HFFc6 (cell line): ENCODE data around the gene TBC1D1. TPM values are rescaled to one million over a fixed set of nuclear protein-coding genes. Genes with fewer than 3 reads are reported as not detected.

Experiments used
- DNase-seq: peaks from one replicate; pipeline ENCODE4 v3.0.0-alpha.2; 2018
- H3K27ac Mint-ChIP-seq: 2 replicates; pipeline ENCODE4 v1.8.0; 2020; ENCODE audit warnings: mild to moderate bottlenecking, mixed read lengths
- H3K27me3 Mint-ChIP-seq: 2 replicates; pipeline ENCODE4 v1.8.0; 2021; ENCODE audit warnings: mild to moderate bottlenecking, moderate library complexity, mixed read lengths; ENCODE audit not compliant: insufficient read depth
- H3K36me3 Mint-ChIP-seq: 2 replicates; pipeline ENCODE4 v1.8.0; 2021; ENCODE audit warnings: low read depth, mixed read lengths
- H3K4me1 Mint-ChIP-seq: 2 replicates; pipeline ENCODE4 v1.8.0; 2020; ENCODE audit warnings: low read depth, mixed read lengths
- H3K4me3 Mint-ChIP-seq: 2 replicates; pipeline ENCODE4 v1.8.0; 2020; ENCODE audit warnings: mild to moderate bottlenecking, moderate library complexity, mixed read lengths
- H3K9me3 Mint-ChIP-seq: 2 replicates; pipeline ENCODE4 v1.8.0; 2020; ENCODE audit warnings: mild to moderate bottlenecking, mixed read lengths
- CTCF ChIP-seq: fragments of 200-600 bp; sonication (generic); IDR thresholded peaks from 2 replicates; pipeline ENCODE4 v1.5.0; 2021; ENCODE audit warnings: antibody characterized with exemption, mild to moderate bottlenecking
- total RNA-seq, 6 experiments: library from RNA; stranded (reverse); fragmentation: NEBNext Ultra II Directional; extraction: Animal tissue kit (Norgen Biotek cat#: 25700); gene quantifications; 2 replicates in 1 of 6; 3 replicates in 5 of 6; pipeline ENCODE4 v1.2.3, GENCODE V29; 2021

The TBC1D1 gene
- total RNA-seq, 6 experiments from 2014 or later: 78.5 to 126 (median 112) TPM

DNA sequence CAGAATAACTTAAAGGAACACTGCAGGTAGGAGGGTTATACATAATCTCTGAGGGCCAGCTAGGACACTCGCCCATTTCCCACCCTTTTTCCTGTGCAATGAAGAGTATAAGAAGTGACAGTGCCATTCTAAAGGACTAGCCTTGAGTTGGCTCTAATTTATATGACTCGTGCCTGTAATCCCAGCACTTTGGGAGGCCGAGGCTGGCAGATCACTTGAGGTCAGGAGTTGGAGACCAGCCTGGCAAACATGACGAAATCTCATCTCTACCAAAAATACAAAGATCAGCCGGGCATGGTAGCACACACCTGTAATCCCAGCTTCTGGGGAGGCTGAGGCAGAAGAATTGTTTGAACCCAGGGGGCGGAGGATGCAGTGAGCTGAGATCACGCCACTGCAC lies 4.4 kb downstream of the TBC1D1 start:
- Mint-ChIP-seq H3K36me3 (no peaks in the 10 kb centered on the region), H3K27me3 (peaks cover 50% of the 10 kb centered on the region), H3K9me3 (no peaks in the 10 kb centered on the region), H3K27ac (no peak overlapping the region), H3K4me1 (peaks cover under 1% of the 10 kb centered on the region), H3K4me3 (no peak overlapping the region)
- no peak for DNase-seq
- TF ChIP-seq CTCF: no peak

DNA sequence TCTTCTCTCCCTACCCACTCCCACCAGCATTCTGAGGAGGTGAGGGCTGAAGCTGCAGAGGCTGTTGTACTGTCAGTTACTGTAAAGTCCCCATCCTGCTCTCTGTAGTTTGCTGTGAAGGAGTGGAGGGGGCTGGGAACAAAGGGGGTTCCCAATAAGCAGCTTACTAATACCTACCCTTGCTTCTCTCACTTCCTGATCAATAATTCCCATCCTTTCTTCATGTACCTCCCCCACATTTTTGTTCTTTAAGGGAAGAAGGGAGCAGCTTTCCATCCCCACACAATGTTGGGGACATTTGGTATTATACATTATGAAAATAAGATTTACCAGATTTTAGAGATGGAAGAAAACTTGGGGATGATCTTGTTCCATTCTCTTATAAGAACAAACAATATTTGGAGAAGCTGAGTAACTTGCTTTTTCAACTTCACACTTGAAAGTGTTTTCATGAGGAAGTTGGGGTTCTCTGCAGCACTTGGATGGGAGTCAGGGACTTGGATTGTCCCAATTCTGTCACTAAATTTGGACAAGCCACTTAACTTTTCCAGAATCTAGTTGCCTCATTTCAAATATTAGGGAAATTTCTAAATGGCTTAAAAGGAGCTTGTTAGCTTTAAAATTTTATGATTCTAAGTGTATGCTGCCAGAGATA lies 5.4 kb downstream of the TBC1D1 start:
- Mint-ChIP-seq H3K4me3 (no peak overlapping the region), H3K4me1 (no peaks in the 10 kb centered on the region; the same call in 1 of the 2 replicates), H3K9me3 (no peaks in the 10 kb centered on the region), H3K27me3 (peaks cover 50% of the 10 kb centered on the region), H3K27ac (no peak overlapping the region), H3K36me3 (no peaks in the 10 kb centered on the region)
- no peak for TF ChIP-seq CTCF
- no peak for DNase-seq

DNA sequence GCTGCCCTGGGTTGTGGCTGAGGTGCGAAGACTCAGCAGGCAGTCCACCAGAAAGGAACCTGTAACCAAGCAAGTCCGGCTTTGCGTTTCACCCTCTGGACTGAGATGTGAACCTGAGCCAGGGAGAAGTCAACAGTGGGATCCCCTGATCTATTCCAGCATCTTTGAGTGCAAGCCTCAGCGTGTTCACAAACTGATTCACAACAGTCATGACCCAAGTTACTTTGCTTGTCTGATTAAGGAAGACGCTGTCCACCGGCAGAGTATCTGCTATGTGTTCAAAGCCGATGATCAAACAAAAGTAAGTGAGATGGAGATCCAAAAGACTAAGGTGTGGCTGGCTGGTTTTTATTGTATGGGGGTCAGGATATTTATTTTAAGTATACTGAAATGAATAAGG lies 11.3 kb downstream of the TBC1D1 start:
- peaks cover 23% of the 10 kb centered on the region for H3K27me3 Mint-ChIP-seq
- no peak for TF ChIP-seq CTCF
- no peaks in the 10 kb centered on the region for H3K9me3 Mint-ChIP-seq

GRCh38 chr4:37902738-37903693 lies 12.1 kb downstream of the TBC1D1 start:
- Mint-ChIP-seq H3K4me1 (no peaks in the 10 kb centered on the region), H3K27ac (no peak overlapping the region), H3K36me3 (no peaks in the 10 kb centered on the region), H3K27me3 (peaks cover 23% of the 10 kb centered on the region), H3K9me3 (no peaks in the 10 kb centered on the region), H3K4me3 (no peak overlapping the region)
- DNase-seq: no peak
- no peak for TF ChIP-seq CTCF

More for the DNA sequence above, 11.3 kb downstream of the TBC1D1 start:
- no peak overlapping the region for H3K27ac Mint-ChIP-seq
- DNase-seq: no peak
- H3K4me3 Mint-ChIP-seq: no peak overlapping the region
- no peaks in the 10 kb centered on the region for H3K4me1 Mint-ChIP-seq
- no peaks in the 10 kb centered on the region for H3K36me3 Mint-ChIP-seq

DNA sequence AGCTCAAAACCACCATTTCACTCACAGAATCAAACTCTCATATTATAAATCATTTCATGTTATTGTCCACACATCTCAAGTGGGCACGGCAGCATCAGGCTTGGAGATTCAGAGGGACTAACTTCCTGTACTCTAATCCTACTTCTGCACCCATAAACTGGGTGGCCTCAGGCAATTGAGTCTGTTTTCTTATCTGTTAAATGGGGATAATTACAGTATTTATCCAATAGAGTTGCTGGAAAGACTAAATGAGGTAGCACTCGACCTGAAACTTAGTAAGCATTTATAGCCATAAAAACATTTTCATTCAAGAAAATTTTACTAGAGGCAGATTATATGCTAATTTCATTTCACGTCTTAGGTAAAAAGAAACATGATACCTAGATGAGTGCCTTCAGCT lies 13.0 kb downstream of the TBC1D1 start:
- TF ChIP-seq CTCF: no peak
- Mint-ChIP-seq H3K4me1 (peaks cover 7% of the 10 kb centered on the region), H3K27me3 (peaks cover 18% of the 10 kb centered on the region), H3K27ac (no peak overlapping the region), H3K9me3 (no peaks in the 10 kb centered on the region), H3K36me3 (no peaks in the 10 kb centered on the region), H3K4me3 (no peak overlapping the region)
- no peak for DNase-seq
